Right kidney (tissue), 1 donor: ENCODE results near the gene BABAM1.
A peak's percentile ranks its signal among the peaks of the same experiment; 100 is the strongest.
"Not testable (repeated sequence)": the region's sequence is repeated elsewhere in the genome, so short reads cannot be mapped to it uniquely, and the experiment has no call there.

Experiments used
- DNase-seq: peaks from one replicate; pipeline ENCODE4 v3.0.0-alpha.2; 2016

The BABAM1 gene

GRCh38 chr19:17266589-17266974, 661 bp upstream of the BABAM1 start:
- DNase-seq: no peak

- no peak for DNase-seq
Measured at GRCh38 chr19:17268754-17269153, 1.5 kb downstream of the BABAM1 start.

- not testable (repeated sequence) for DNase-seq
Measured at GRCh38 chr19:17274892-17275291, 7.6 kb downstream of the BABAM1 start.

GRCh38 chr19:17275441-17276175, 8.4 kb downstream of the BABAM1 start:
- DNase-seq: no peak

- no peak for DNase-seq
Measured at GRCh38 chr19:17279436-17279835, 12.2 kb downstream of the BABAM1 start.

- DNase-seq: peak; percentile 55
Measured at GRCh38 chr19:17281391-17282304, 14.4 kb downstream of the BABAM1 start, which contains the start of gene ANKLE1. ANKLE1 (plus strand) TSS chr19:17281901; CDS start chr19:17281921, 20 bp downstream.

GRCh38 chr19:17282488-17283125, 15.4 kb downstream of the BABAM1 start:
- DNase-seq: peak; percentile 85

- no peak for DNase-seq
Measured at GRCh38 chr19:17283504-17283996, 16.3 kb downstream of the BABAM1 start.

GRCh38 chr19:17285415-17286135, 18.3 kb downstream of the BABAM1 start:
- no peak for DNase-seq

GRCh38 chr19:17286263-17286662, 19.0 kb downstream of the BABAM1 start:
- DNase-seq: no peak

GRCh38 chr19:17286752-17287151, 19.5 kb downstream of the BABAM1 start:
- no peak for DNase-seq

- DNase-seq: no peak
Measured at GRCh38 chr19:17289489-17289888, 22.2 kb downstream of the BABAM1 start.

- peak; percentile 88 for DNase-seq
Measured at GRCh38 chr19:17292301-17293074, 25.2 kb downstream of the BABAM1 start.

- DNase-seq: no peak
Measured at GRCh38 chr19:17293605-17294004, 26.4 kb downstream of the BABAM1 start.

GRCh38 chr19:17294051-17294891, 27.0 kb downstream of the BABAM1 start:
- DNase-seq: no peak

GRCh38 chr19:17295551-17295950, 28.3 kb downstream of the BABAM1 start:
- not testable (repeated sequence) for DNase-seq

- DNase-seq: no peak
Measured at GRCh38 chr19:17296273-17296672, 29.0 kb downstream of the BABAM1 start.

GRCh38 chr19:17296976-17297375, 29.7 kb downstream of the BABAM1 start:
- DNase-seq: no peak

- no peak for DNase-seq
Measured at GRCh38 chr19:17300992-17301619, 33.9 kb downstream of the BABAM1 start.
